ENCODE measurements around the gene NCKAP1.
A peak's percentile ranks its signal among the peaks of the same experiment; 100 is the strongest.
"Not testable (repeated sequence)": the region's sequence is repeated elsewhere in the genome, so short reads cannot be mapped to it uniquely, and the experiment has no call there.

NCKAP1 gene

GRCh38 chr2:182999348-183000028 is 38.8 kb downstream of the NCKAP1 start:
- DNase-seq (ENCODE audit: low spot score), result no peak

DNA sequence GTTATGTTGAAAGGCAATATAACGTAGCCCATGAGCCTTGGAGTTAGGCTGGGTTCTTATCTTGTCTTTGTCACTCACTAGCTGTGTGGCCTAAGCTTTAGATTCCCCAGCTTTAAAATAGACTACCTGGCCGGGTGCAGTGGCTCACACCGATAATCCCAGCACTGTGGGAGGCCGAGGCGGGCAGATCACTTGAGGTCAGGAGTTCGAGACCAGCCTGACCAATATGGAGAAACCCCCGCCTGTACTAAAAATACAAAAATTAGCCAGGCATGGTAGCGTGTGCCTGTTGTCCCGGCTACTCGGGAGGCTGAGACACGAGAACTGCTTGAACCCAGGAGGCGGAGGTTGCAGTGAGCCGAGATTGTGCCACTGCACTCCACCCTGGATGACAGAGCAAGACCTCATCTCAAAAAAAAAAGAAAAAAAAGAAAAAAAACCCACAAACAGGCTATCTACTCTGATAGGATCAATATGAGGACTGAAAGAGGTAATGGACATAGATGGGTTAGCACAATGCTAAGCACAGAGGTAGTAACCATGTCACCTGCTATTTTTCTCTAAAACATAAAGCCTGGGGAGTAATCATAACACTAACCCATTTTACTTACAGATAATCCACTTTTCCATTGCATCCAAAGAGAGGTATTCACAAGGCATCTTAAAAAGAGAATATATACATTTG is 43.9 kb downstream of the NCKAP1 start:
- no peak for DNase-seq (ENCODE audit: low spot score)

GRCh38 chr2:182982941-182983340 is 55.3 kb downstream of the NCKAP1 start:
- DNase-seq (ENCODE audit: low spot score), result no peak

DNA sequence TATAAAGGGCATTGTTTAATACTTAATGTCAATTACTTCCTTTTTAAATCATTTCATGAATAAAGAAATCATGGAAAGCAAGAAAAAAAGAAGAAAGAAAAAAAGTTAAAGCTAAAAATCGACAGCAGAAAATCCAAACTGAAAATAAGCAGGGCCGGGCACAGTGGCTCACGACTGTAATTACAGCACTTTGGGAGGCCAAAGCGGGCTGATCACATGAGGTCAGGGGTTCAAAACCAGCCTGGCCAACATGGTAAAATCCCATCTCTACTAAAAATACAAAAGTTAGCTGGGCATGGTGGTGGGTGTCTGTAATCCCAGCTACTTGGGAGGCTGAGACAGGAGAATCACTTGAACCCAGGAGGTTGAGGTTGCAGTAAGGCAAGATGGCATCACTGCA is 56.8 kb downstream of the NCKAP1 start:
- not testable (repeated sequence) for DNase-seq (ENCODE audit: low spot score)

DNA sequence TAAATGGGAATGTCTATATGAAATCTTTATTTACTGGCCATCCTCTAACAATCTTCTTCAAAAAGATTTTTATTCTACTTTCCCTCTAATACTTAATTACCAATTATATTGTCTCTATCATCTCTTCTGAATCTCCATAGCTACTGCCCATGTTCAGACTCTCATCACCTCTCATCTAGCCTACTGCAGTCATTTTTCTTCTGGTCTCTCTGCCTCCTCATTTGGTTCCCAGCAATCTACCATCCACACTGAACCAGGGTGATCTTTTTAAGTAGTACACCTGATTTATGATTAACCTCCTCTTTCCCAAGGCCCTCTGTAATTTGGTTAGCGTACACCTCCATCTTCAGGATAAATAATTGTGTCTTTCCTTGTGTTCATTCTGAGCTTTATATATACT is 57.6 kb downstream of the NCKAP1 start:
- DNase-seq (ENCODE audit: low spot score), result no peak

- peak; percentile 16 for DNase-seq (ENCODE audit: low spot score)
Measured at GRCh38 chr2:182980115-182980514, 58.1 kb downstream of the NCKAP1 start.

DNA sequence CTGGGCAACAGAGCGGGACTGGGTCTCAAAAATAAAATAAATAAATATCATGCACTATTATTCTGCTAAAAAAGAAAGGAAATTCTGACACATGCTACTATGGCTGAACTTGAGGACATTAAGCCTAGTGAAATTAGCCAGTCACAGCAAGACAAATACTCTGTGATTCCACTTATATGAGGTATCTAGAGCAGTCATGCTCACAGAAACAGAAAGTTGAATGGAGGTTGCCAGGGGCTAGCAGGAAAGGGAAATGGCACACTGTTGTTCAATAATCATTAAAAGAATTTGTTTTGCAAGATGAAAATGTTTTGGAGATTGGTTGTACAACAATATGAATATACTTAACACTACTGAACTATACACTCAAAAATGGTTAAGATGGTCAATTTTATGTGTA is 60.8 kb downstream of the NCKAP1 start:
- DNase-seq (ENCODE audit: low spot score), result no peak

DNA sequence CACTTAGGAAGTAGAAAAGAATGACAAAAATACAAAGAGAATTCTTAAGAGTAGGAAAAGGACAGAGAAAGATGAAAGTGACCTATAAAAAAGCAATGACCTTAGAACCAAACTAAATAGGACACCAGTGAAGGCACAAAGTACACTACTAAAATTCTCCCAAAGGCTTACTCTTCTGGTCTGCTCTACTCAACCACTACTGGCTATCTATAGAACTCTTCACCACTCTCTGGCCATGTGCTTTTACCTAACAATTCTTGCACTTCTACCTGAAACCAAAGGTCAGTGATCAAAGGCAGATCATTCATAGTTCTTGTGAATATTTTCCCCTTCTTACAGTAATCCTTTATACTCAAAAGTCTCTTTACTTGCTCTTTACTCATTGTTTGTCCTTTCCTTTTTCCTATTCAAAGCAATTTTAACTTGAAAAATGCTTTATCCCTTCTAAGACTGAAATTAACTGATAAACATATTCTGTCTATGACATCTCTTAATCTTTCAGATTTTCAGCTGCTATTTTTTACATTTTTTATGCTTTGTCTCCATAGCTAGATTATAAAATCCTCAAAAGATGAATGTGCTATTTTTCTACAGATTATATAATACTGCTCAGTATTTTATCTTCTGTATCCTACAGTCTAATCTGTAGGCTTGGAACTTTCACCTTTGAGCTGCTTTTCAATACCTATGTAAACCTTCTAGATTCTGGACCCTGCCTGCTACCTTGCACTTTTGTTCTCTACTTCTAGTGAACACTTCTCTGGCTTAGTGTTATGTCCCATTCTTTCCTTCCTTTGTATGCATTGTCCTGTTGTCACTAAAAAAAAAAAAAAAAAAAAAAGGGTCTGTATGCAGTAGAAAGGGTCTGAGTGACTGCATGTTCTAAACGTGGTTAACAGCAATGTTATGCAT is 64.6 kb downstream of the NCKAP1 start:
- no peak for DNase-seq (ENCODE audit: low spot score)

DNA sequence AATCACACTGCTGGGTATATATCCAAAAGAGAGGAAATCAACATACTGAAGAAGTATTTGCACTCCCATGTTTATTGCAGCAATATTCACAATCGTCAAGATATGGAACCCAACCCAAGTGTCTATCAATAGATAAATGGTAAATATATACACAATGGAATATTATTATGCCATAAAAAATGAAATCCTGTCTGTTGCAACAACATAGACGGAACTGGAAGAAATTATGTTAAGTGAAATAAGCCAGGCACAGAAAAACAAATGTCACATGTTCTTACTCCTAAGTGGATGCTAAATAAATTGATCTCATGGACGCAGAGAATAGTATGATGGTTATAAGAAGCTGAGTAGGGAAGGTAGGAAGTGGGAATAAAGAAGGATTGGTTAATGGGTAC is 65.7 kb downstream of the NCKAP1 start:
- no peak for DNase-seq (ENCODE audit: low spot score)

DNA sequence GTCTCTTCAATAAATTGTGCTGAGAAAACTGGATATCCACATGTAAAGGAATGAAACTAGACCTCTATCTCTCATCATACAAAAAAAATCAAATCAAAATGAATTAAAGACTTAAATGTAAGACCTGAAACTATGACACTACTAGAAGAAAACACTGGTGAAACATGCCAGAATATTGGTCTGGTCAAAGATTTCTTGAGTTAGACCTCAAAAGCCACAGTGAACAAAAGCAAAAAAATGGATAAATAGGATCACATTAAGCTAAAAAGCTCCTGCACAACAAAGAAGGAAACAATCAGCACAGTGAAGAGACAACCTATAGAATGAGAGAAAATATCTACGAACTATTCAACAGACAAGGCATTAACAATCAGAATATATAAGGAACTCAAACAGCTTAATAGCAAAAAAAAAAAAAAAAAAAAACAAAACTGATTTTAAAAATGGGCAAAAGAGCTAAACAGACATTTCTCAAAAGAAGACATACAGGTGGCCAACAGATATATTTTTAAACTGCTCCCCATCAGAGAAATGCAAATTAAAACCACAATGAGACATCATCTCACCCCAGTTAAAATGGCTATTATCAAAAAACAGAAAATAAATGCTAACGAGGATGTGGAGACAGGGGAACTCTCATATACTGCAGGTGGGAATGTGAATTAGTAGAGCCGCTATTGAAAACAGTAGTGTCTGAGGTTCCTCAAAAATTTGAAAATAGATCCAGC is 66.3 kb downstream of the NCKAP1 start:
- DNase-seq (ENCODE audit: low spot score), result no peak

DNA sequence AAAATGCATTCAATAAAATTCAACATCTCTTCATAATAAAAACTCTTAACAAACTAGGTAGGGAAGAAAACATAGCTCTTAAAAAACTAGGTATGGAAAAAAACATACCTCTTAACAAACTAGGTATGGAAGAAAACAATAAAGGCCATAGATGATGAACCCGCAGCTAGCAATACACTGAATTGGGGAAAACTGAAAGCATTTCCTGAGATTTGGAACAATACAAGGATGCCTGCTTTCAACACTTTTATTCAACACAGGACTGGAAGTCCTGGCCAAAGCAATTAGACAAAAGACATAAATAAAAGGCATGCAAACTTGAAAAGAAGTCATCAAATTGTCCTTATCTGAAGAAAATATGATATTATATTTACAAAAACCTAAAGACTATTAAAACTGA is 67.8 kb downstream of the NCKAP1 start:
- no peak for DNase-seq (ENCODE audit: low spot score)

- DNase-seq (ENCODE audit: low spot score), result no peak
Measured at GRCh38 chr2:182968493-182968892, 69.8 kb downstream of the NCKAP1 start.

GRCh38 chr2:182966356-182966755 is 71.9 kb downstream of the NCKAP1 start:
- not testable (repeated sequence) for DNase-seq (ENCODE audit: low spot score)

DNA sequence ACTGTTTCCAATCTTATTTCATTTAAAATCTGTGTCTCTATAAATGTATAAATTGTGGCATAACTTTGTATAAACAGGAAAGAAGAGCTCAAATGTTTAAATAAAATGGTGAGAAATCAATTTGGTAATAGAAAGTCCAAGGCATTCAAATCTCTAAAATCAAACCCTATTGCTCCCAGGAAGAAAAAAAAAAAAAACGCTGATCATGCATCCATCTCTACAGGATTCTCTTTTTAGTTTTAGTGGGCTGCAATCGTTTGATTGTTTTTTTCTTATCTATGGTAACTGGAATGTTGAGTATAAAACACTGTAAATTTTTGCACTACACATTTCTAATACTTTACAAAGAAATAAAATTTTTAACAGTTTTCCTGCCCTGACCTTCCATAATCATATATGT is 75.6 kb downstream of the NCKAP1 start:
- DNase-seq (ENCODE audit: low spot score), result no peak

- DNase-seq (ENCODE audit: low spot score), result not testable (repeated sequence)
Measured at GRCh38 chr2:182960869-182961268, 77.4 kb downstream of the NCKAP1 start.

- no peak for DNase-seq (ENCODE audit: low spot score)
Measured at GRCh38 chr2:182954789-182955188, 83.5 kb downstream of the NCKAP1 start.

DNA sequence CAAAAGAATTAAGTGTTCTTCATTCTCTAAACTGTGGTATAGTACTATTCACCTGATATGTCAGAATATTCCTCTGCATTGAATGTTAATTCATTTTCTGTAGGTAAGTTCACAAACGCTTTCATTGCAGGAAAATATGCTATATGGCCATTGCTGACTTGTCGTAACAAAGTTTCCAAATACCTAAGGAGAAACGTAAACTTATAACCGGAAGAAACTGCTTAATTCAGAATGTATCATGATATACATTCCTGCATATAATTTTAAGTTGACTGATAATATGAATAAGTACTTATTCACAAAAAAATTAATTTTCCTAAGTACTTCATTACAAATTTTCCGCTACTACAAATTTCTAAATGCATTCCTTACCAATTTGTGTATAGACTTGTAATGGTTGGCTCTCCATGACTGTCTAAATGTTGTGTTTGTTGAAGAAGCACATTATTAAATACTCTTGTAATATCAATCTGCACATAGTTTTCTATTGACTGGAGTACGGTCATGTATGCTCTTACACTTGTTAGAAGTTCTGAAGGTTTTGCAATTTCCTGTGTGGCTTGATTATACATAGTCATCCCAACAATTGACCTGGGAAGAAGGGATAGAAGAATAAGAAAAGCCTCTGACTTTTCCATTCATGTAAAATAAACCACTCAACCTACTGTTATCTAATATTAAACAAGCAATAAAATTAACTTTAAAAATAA is 85.4 kb downstream of the NCKAP1 start:
- DNase-seq (ENCODE audit: low spot score), result peak; percentile 6

DNA sequence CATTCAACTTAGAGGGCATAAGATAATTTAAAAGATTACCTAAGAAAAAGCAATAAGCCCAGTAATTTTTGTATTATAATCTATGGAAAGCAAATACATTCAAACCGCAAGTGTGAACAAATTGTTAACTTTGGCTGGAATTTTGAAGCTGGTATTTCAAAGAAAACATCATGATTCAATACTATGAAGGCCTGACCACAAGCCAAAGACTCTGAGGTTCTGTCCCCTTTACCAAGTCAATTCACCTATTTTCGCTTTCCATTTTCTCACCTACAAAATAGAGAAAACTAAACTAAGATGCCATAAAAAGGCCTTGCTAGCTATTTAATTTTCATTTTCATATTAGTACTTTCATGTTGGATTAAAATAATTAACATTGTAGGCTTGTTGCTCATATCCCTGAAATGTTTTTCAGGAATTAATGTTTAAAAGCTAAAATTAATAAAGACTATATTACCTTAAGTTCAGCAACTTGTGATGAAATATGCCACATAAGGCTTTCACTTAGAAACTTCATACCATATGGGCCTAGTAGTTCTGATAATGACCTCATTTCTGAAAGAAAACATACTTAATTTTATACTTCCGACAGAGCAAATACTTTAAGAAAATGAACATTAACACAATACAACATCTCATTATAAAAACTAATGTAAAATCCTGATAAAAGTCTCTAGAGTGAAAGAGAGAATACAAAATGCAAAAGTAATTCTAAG is 86.2 kb downstream of the NCKAP1 start:
- no peak for DNase-seq (ENCODE audit: low spot score)

DNA sequence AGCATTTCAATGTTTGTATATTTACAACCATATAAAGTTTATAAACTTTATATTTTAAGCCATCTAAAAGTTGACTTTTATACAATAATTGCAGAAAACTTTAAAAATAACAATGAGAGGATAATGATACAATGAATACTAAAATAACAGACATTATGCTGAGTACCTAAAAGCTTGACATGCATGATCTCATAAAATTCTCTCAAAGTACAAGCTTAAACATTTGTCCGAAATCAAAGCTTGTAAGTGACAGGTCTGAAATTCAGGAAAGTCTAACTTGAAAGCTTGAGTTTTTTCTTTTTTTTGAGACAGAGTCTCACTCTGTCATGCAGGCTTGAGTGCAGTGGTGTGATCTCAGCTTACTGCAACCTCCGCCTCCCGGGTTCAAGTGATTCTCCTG is 87.7 kb downstream of the NCKAP1 start:
- DNase-seq (ENCODE audit: low spot score), result no peak

DNA sequence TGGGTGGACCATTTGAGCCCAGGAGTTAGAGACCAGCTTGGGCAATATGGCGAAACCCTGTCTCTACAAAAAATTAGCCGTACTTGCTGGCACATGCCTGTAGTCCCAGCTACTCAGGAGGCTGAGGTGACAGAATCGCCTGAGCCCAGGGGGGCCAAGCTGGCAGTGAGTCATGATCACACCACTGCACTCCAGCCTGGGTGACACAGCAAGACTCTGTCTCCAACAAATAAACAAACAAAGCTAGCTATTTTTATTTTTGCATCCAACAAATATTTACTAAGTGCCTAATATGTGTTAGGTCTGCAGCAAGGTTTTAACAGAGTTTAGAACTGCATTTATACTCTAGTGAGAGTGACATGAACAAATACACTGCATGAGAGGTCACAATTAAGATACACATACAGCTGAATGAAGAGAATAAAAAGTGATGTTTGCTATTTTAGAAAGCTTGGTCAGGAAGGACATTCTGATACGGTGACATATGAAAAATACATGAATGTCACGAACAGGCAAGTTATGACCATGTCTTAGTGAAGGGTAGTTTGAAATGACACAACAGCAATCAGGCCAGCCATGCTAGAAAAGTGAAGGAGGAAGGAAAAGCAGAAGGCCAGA is 88.6 kb downstream of the NCKAP1 start:
- no peak for DNase-seq (ENCODE audit: low spot score)

Measured in AG08396 (cell line).